Measurements from ENCODE around the gene ALDH3B2.

The ALDH3B2 gene

DNA sequence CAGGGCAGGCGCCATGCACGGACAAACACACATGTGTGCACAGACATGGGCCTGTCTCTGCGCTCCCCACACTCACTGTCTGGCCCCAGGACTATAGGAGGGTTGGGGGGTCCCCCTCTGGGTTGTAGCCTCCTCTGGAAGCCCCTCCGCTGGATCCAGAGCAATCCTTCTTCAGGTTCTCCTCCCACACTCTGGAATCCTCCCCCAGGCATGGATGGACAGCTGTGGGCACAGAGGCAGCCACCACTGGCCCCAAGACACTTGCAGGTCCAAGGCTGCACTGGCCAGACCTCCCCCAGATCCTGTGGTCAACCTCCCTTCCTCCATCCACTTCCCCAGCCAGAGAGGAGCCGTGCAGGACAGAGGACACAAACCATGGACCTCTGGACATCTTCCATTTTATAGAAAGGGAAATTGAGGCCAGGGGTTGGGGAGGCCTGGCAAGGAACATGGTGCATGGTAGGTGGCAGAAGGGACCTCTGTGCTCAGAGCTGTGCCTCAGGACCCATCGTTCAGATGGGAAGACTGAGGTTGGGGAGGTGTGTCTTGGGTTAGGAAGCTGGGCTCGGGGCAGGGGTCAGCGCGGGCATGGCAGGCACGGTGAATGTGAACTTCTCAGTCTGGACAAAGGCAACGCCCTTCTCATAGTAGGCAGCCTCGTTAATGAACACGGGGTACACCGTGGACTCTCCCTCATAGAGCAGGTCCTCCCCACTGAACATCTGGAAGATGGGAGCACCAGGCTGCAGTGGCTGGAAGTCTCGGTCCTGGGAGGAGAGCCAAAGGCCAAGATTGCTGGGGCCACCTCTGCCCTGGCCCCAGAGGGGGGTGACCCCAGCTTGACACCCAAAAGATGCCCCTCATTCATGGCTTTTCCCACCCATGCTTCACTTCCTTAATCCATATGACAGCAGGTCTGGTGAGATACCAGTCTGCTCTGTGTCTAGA lies 32.0 kb downstream of the ALDH3B2 start:
- TF ChIP-seq, protein P1, sequence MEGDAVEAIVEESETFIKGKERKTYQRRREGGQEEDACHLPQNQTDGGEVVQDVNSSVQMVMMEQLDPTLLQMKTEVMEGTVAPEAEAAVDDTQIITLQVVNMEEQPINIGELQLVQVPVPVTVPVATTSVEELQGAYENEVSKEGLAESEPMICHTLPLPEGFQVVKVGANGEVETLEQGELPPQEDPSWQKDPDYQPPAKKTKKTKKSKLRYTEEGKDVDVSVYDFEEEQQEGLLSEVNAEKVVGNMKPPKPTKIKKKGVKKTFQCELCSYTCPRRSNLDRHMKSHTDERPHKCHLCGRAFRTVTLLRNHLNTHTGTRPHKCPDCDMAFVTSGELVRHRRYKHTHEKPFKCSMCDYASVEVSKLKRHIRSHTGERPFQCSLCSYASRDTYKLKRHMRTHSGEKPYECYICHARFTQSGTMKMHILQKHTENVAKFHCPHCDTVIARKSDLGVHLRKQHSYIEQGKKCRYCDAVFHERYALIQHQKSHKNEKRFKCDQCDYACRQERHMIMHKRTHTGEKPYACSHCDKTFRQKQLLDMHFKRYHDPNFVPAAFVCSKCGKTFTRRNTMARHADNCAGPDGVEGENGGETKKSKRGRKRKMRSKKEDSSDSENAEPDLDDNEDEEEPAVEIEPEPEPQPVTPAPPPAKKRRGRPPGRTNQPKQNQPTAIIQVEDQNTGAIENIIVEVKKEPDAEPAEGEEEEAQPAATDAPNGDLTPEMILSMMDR (IDR thresholded peaks at IDR 0.05; ENCODE audit: low read depth, low read length, missing control alignments): no peak
- DNase-seq (ENCODE audit: low read depth): no peak
- no peak overlapping the region for H3K4me3 ChIP-seq (ENCODE audit: low read depth, low read length)

DNA sequence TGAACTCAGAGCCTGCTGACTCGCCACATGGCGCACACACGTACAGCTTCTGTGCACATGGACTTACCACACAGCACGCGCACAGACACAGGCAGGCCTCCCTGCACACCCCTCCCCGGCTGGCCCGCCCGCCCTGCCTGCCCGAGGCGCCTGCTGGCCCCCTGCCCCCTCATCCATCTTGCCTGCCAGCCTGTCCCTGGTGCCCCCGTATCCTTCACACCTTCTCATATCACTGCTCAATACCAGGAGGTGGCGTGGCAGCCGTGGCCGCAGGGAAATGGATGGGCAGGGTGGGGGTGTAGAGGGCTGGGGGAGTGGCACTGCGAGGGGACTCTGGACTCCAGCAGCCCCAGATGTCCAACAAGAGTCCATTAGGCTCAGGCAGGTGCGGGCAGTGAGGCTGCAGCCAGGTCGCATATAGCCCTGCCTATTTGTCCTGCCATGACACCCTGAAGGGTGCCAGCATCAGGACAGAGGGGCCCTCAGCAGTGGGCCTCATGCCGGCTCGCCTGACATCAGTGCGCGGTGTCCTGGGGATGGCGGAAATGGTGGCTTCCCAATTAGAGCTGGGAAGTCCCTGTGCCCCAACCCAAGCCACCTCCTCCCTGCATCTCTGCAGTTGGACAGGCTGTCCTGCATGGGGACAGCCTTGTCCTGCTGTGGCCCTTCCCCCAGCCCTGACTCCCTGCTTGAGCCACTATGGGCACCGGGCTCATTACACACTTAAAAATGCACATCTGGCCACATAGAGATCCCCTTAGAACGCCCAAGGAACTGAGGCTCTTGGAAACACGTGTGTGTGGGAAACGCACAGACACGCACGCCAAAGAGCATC lies 32.9 kb downstream of the ALDH3B2 start:
- DNase-seq (ENCODE audit: low read depth): no peak
- no peak overlapping the region for H3K4me3 ChIP-seq (ENCODE audit: low read depth, low read length)
- TF ChIP-seq, protein P1 (IDR thresholded peaks at IDR 0.05; ENCODE audit: low read depth, low read length, missing control alignments): no peak

DNA sequence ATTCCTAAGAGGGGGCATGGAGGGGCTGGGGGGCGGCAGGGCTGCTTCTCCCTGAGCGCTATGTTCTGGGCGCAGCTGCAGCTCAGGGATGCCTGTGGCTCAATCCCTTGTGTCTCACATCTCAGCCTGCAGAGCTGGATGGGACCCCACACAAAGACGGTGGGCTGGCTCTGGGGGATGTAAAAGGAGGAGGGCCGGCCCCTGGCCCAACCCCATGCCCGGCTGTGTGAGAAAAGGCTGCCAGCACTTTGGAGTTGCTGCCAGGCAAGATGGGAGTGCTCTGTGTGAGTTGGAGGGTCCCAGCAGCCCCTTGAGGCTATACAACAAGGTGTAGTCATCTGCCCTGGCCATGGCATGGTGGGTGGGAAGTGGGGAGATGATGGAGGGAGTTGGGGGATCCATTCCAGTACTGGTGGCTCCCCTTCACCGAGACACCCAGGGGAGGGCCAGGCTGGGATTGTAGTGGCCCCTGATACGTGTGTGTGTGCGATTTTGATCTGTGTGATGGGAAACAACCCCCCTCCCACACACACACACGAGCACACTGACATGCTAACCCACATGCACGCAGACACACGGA lies 33.6 kb downstream of the ALDH3B2 start:
- no peak for DNase-seq (ENCODE audit: low read depth)
- TF ChIP-seq, protein P1 (IDR thresholded peaks at IDR 0.05; ENCODE audit: low read depth, low read length, missing control alignments): no peak
- no peak overlapping the region for H3K4me3 ChIP-seq (ENCODE audit: low read depth, low read length)

DNA sequence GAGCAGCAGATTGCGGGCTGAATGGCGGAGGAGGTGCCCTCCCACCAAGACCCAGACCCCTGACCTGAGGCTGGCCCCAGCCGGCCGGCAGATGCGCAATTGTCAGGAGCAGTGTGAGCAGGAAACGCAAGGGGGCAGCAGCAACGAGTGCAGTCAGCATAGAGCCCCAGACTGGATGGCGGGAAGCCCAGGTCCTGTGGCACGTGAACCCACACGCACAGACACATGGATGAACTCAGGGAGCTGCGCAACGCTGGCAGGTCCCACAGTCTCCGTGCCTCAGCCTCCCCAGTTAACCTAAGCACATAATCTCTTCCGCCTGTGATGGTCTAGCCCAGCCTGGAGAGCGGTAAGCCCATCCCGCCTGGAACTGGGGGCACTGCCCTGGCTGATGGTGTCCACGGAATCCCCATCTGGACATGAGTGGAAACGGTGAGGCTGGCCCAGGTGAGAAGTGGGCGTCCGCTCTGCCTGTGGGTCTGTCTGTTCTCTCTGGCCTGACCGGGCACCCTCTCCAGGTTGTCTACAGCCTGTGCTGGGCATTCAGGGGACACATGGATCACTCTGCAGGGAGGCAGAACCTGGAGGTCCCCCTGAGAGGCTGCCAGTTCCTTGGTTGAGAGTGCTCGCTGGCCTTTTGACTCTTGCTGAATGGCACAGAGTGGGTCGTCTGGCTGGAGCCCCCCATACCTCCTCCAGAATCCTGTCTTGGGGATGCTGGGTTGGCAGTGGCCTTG lies 34.2 kb downstream of the ALDH3B2 start:
- H3K4me3 ChIP-seq (ENCODE audit: low read depth, low read length): no peak overlapping the region
- TF ChIP-seq, protein P1 (IDR thresholded peaks at IDR 0.05; ENCODE audit: low read depth, low read length, missing control alignments): peak; percentile 81
- DNase-seq (ENCODE audit: low read depth): no peak

DNA sequence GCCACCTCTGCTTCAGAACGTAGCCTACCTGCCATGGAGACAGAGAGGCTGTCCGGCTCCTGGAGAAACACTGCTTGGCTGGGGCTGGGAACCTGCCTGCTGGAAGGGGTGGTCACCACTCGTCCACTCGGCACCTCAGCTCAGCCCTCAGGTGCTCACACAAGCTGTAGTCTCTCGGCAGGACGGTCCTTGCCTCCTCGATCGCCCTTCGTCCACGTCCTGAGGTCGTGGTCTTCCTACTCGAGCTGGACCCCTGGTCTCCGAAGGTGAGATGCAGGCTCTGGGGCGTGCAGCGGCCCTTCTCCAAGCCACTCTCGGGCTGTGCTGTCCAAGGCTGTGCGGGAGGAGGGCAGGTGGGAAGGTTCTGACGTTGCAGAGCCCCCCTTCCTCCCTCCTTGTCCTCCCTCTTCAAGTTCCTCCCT lies 35.0 kb downstream of the ALDH3B2 start, which contains the start of gene TBX10:
TBX10 (minus strand) TSS at position 326 of the 422 bp plus-strand sequence; CDS start at position 35, 291 bp downstream.
- H3K4me3 ChIP-seq (ENCODE audit: low read depth, low read length): no peak within 1 kb of the TSS
- DNase-seq (ENCODE audit: low read depth): no peak
- TF ChIP-seq, protein P1 (IDR thresholded peaks at IDR 0.05; ENCODE audit: low read depth, low read length, missing control alignments): no peak
